ENCODE measurements around the gene RMND5A.

The RMND5A gene

DNA sequence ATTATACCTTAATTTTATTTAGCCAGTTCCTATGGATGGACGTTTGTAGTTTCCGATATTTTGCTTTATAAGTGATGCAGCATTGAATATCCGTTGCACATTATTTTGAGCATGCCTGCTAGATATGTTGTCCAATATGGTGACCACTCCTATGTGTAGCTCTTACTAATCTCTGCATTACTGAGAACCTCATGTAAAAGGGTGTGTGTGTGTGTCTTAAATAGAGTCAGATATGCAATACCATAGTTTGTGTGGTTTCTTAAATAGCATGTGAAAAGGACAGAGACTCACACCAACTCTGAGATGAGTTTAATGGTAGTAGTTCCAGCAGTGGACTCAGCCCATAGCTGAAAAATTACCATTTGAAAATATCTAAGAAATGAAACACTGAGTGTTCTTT is 38.3 kb downstream of the RMND5A start:
- DNase-seq: no peak
- intact Hi-C loops (cut with DNase I): no loop called here

DNA sequence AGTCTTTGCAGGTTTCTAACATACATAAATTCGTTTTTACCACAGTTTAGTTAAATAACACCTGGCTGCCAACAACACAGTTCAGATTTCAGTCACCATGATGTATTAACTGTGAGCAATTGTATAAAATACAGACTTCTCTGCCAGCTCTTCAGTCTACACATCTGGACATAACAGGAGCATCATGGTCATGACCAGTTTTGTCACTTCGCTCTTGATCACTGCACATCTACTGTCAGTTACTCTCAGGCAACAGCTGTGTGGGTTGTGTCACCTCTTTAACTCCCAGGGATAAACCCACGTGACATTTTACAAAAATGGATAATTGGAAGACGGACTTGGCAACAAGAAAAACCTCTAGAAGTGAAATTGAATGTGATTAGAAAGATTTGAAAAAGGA is 40.3 kb downstream of the RMND5A start:
- intact Hi-C loops (cut with DNase I): no loop called here
- DNase-seq: no peak

DNA sequence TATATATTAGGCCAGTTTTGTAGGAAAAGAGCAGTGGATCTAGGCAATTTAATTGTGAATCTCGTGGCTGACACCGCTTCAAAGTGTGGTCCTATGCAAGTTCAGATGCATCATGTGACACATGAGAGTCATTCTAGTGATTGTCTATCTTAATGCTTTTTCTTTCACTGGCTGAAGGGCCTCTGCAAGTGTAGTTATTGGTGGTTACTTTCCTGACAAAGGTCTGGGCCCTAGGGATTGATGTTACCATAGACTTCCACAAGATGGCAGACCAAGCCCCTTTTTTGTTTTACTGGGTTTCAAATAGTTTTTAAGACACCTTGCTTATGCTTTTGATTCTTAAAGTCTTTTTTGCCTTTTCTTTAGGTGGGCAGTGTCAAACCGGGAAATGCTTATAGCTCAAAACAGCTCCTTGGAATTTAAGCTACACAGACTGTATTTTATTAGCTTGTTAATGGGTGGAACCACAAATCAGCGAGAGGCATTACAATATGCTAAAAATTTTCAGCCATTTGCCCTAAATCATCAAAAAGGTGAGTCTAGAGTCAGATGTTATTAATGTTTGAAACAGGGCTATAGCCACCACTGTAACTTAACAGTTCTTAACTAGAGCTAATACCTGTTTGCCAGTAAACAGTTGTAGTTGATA is 44.7 kb downstream of the RMND5A start:
- intact Hi-C loops (cut with DNase I): no loop called here
- no peak for DNase-seq

DNA sequence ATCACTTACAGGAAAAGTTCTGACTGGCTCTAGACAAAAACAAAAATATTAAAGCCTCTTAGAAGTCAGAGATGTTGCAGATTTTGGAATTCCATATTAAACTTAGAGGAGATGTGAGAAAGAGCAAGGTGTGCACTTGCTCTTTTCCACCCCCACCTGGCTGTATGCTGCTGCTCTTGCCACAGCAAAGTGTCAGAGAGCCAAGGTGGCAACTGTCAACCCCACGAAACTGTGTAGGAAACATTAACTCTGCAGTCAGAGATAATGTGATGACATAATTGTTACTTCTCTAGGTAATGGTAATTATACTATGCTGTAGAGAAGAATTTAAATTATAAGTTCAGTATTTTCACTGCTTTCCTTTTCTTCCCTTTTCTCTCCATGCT is 45.2 kb downstream of the RMND5A start:
- intact Hi-C loops (cut with DNase I): no loop called here
- DNase-seq: no peak

DNA sequence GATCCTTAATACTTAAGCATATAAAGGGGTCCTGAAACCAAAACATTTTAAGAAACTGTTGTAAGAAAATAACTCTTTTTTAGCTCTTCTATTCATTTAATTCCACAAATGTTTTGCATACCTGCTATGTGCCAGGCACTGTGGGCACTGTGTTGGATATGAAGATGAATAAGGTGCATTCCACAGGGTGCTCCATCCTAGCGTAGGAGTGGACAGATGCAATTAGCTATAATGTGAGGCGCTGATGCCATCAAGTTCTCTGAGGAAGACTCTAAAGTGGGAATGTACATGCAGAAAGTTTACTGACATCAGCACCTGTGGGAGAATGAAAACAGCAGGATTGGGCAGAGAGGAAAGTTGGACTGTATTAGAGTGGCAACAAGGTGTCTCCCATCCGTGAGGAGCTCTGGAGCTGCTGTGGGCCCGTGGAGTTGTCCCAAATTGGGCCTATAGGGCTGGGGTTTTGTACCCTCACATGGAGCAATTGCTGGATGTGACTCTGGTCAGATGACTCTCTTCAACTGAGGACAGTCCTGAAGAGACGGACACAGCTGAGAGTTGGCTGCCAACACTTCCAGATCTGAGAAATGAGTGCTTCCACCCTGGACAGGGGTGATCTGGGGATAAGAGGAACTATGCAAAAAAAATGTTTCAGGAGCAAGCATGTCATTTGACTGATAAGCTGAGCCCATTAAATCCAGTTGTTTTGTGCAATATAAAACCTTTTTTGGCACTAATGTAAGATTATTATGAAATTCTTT is 48.3 kb downstream of the RMND5A start:
- DNase-seq: no peak
- intact Hi-C loops (cut with DNase I): no loop called here

DNA sequence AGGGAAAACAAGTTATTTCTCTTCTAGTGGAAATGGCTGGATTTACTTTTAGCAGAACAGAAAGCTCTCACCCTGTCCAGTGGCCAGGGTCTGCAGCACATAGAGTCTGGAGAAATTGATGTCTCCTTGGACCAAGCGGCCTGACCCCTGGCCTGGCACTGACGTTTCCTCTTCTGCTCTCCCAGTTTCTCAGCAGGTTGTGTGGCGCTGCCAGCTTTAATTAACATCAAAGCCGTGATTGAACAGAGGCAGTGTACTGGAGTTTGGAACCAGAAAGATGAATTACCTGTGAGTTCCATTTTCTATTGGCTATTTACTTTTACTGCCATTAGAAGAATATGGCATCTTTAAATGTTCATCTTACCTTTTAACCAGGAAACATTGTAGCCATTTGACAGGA is 49.7 kb downstream of the RMND5A start:
- no peak for DNase-seq
- intact Hi-C loops (cut with DNase I): no loop called here

DNA sequence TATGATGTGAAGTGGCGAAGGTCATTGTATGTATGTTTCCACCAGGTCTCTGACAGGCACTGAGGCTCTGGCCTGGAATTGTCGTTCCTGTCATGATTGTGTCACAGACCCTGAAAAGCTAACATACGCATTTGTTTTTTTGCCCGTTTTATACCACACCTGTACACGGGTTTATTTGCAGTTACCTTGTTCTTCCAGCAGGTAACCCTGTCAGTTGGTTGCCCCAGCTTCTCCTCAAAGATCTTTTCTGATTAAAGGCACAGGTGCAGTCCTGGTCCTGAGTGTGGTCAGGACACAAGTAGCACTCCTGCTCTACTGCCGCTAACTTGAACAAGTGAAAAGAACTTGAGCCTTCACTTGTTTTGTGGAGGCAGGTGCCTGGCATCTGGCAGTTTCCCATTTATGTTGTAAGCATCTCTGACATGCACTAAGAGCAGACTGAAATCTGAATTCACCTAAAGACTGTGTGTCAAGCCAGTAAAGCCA is 50.8 kb downstream of the RMND5A start:
- DNase-seq: no peak
- intact Hi-C loops (cut with DNase I): no loop called here

DNA sequence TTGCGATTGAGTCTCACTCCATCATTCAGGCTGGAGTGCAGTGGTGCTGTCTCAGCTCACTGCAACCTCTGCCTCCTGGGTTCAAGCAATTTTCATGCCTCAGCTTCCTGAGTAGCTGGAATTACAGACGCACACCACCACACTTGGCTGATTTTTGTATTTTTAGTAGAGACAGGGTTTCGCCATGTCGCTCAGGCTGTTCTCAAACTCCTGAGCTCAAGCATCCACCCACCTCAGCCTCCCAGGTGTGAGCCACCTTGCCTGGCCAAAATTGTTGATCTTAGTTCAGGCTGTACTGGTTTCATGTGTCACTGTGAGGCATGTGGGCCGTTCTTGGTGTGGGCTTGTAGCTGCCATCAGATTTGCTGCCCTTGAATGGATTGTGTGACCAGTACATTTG is 52.5 kb downstream of the RMND5A start:
- no peak for DNase-seq
- intact Hi-C loops (cut with DNase I): no loop called here

DNA sequence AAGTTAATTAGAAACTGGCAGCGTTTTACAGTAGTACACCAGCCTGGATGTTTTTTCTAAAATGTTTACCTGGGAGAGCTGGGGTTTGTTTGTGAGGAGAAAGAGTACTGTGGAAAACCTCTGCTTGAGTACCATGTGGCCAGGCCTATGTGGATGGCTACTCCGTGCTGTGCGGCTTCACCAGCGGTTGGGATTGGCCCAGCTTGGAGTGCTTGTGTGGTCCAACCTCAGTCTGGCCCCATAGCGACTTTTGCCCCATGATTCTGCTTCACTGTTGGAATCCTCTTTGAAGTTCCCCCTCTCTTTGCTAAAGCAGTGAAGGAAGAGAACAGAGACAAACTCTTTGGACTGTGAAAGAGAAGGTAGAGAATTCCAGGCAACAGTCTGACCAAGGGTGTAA is 54.8 kb downstream of the RMND5A start:
- intact Hi-C loops (cut with DNase I): no loop called here
- DNase-seq: no peak

DNA sequence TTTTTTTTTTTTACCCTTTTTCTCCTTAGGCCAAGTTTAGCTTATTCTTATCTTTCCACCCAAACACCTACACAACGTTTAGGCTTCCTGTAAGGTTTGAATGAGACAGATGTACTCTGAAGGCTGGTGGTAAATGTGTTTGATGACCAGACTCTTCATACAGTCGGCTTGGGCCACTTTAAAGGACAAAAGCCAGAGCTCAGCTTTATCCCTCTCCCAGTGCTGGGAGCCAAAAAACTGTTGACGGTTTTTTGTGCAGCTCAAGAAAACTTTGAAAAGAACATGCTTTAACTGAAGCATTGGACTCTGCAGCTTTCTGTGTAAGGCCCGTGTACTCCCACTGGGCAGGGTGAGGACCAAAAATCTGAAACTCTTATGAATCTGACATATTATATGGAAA is 55.2 kb downstream of the RMND5A start:
- no peak for DNase-seq
- intact Hi-C loops (cut with DNase I): no loop called here

DNA sequence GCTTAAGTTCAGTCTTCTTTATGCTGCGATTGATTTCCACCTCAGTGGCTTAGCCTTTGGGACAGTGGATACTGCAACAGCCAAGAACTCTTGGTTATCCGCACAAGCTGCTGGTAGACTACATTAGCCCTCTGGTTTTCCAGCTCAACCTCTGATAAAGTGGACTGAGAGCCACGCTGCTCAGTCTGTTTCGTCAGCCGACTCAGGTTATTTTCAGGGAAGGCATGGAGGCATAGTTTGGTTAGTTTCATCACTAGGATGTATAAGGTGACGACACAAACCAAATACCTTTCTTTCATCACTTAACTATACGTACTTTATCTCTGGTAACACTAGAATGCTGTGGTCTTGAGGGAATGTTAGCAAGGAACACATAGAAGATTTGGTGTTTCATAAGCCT is 56.4 kb downstream of the RMND5A start:
- intact Hi-C loops (cut with DNase I): no loop called here
- DNase-seq: no peak

DNA sequence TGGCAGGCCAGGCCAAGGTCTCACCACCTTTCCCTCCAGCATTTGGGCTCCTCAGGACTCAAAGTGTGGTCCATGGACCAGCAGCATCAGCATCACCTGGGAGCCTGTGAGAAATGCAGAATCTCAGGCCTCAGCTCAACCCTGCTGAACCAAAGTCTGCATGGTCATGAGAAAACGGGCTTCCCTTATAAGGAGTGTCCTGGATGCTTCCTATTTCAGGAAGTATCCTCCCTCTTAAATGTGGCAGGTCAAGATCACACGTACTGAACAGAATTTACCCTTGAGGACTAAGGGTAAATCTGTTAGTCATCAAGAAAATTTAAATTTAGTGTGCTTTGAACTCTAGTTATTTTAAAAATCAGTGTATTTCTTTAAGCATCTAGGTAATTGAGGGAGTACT is 58.9 kb downstream of the RMND5A start:
- no peak for DNase-seq
- intact Hi-C loops (cut with DNase I): no loop called here

DNA sequence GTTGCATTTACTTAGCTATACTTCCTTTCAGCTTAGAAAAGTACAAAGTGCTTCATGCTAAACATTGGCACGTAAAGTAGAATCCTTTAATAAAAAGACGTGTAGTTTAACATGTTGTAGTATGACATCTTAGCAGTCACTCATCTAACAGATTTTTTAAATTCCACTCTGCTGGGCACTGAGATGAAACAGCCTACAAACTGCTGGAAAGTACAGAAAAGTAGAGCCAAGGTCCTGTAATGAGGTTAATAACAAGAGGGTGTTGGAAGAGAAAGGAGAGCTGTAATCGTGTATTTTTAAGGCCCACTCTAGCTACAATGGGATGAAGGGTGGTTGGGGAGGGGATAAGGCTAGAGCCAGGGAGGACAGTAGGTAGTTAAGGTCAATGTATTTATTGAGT is 59.9 kb downstream of the RMND5A start:
- intact Hi-C loops (cut with DNase I): no loop called here
- no peak for DNase-seq

DNA sequence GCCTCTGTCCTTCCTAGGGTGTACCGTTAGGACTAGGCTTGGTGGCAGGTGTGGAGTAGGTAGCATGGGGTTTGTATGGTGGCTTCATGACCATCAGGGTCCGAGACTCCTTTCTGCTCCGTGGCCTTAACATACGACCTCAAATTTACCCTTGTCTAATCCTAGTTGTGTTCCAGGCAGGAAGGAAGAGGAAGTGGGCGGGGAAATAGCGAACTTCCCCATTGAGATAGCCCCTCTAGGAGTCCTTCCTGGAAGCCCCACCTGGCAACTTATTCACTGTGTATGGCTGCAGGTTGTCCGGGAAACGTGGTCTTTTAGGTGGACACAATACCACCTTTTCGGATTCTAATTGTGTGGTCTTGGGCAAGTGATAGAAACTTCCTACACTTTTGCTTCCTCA is 61.3 kb downstream of the RMND5A start:
- intact Hi-C loops (cut with DNase I): no loop called here
- no peak for DNase-seq

DNA sequence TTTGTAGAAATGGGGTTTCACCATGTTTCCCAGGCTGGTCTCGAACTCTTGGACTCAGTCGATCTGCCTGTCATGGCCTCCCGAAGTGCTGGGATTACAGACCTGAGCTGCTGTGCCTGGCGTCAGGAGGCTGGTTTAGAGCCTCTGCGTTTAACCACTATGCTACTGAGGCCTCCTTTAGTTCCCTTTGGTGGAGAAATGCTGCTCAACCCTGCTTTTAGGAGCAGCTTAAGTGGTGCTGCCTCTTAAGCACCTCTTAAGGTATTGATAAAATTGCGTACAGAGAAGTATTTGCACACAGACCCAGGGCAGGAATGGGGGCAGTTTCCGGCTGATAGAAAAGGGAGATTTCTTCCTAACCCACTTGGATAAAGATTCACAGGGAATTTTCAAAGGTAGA is 62.7 kb downstream of the RMND5A start:
- no peak for DNase-seq
- intact Hi-C loops (cut with DNase I): no loop called here

DNA sequence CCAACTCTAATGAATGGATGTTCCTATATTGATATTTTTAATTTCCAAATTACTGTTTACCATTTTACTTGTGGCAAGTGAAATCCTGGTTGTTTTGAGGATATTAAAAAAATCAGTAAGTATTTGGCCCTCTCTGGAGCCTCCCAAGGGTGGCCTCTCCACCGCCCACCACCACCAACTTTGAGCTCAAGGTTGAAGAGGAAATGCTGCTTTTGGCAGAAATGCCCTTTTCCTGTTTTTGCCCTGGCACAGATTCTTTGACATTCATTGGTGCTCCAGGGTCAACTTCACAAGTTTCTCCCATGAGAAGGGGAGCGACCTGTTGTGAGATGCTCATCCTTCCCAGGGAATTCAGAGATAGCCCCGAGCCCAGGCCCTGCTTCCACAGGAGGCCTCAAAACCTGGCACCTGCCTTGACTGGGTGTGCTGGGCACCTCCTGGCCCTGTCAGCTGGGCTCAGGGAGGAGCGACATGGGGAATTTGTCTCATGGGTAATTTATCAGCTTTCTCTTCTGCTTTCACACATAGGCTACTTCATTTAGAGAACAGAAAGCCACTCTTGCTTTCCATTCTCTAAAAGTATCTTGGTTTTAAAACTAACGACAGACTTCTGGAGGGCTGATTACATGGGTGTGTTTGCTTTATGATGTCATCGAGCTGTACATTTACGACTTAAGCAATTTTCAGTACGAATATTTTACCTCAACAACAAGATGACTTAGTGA is 63.7 kb downstream of the RMND5A start:
- DNase-seq: no peak
- intact Hi-C loops (cut with DNase I): no loop called here

DNA sequence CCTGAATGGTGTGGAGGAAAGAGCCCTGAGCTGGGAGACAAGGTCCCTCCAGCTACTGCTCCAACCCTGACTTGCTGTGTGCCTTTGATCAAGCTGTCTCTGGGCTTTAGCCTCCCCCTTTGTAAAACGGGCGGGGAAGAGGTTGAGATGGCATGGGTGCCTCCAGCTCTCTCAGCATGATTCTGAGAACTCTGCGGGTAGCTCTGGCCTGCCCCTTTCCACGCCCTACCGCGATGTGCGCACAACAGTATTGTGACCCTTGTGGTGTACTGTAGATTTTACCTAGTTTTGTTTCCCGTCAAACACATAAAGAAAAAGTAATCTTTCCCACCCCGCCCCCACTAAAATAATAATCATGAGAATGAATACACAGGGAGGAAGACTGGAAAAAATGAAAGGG is 65.4 kb downstream of the RMND5A start:
- intact Hi-C loops (cut with DNase I): no loop called here
- DNase-seq: no peak

DNA sequence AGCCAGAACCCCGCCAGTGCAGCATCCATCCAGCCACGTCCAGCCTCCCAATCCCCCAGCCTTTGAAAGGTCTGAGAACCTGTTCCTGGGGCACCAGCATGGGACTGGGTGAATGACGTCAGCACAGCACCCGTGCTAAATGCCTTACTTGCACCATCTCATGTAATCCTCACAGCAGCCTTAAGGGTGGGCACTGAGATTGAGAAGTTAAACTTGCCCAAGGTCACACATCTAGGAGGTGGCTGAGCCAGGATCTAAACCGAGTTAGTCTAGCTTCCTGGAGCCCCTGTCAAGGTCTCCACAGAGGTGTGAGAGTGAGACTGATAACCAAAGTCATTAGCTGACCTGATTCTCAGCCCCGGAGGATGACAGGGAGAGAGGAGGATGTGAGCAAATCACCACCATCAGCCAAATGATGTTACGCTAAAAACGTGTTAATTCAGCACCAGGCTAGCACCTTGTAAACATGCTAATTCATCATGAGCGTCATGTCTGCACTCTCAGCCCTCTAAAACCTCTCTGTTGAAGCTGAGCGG is 66.0 kb downstream of the RMND5A start:
- intact Hi-C loops (cut with DNase I): no loop called here
- no peak for DNase-seq

DNA sequence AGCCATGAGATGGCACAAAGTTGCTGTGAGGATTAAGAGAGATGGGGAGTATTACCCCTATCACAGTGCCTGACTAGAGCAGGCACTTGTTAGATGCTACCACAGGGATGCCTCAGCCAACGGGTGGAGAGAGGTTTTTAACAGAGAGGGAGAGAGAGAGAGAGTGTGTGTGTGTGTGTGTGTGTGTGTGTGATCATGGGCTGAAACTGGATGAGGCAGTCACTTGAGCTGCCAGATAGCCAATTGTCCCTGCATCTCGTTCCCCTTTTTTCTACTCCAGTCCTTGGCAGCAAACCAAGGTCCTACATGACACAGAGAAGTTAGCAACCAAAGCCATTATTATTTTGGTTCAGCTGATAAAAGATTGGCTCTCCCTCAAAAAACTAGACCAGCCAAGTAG is 67.6 kb downstream of the RMND5A start:
- DNase-seq: no peak
- intact Hi-C loops (cut with DNase I): no loop called here

DNA sequence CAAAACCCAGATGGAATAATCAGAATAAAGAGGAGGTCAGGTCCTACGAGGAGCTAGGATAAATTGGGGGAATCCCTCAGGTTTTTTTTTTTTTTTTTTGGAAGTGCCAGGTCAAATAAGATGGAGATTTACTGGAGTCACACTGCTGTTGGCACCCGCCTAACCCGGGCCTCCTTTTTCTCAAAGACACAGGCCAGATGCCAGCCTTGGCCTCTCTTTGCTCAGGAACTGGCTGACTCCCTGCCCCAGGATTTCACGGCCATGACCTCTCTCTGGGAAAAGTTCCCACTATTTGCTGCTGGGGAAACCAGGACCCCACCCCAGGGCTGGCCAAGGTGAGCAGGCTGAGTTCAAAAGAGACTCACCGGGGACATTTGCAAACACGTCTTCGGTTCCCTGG is 68.1 kb downstream of the RMND5A start:
- DNase-seq: no peak

DNA sequence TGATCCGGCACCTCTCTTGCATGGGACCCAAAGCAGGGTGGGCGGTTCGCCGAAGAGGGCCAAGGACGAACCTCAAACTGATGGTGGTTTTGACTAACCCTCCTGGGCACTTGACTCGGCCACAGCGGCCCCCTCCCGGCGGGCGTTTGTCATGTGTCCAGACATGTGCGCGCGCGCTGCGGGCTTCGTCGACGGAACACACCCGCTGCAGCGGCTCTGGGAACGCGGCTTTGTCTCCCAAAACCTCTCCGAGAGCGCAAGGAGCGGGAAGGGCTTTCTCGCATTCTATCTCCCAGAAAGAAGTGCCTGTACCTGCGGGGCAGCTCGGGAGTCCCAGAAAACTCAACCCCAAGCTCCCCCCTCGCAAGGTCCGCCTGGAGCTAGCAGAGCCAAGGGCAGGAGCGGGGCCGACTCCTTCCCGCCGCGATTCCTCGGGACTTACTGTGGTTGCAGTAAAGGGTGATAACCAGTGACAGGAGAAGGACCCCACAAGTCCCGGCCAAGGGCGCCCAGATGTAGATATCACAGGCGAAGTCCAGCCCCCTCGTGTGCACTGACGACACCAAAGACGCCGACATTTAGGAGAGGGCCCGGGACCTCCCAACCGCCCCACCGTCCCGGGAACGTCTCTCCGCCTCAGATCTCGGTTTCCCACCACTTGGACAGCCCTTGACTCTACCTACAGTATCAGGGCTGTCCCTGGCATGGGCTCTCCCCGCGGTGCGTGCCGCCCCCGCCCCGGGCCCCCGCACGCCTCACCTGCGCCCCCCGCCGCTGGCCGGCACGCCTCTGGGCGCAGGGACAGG is 69.0 kb downstream of the RMND5A start:
- intact Hi-C loops (cut with DNase I): no loop called here
- DNase-seq: peak in 3 of 10 donors; percentile 27 to 88 (median 82)

More for the DNA sequence above, 68.1 kb downstream of the RMND5A start:
- intact Hi-C loops (cut with DNase I): no loop called here

Measured in posterior cingulate gyrus (tissue), 11 donors.